SU-DHL-6 (cell line): ENCODE measurements around the gene ICAM4.
"Not testable (repeated sequence)": the region's sequence is repeated elsewhere in the genome, so short reads cannot be mapped to it uniquely, and the experiment has no call there.

Source experiments
- H2AFZ ChIP-seq: fragments of 200-600 bp; sonication (generic); 2 replicates; pipeline ENCODE4 v1.6.1; 2014; ENCODE audit warnings: low read depth, mild to moderate bottlenecking, moderate library complexity, mixed read lengths, antibody characterized with exemption, low read length; ENCODE audit not compliant: severe bottlenecking
- H3F3A ChIP-seq: fragments of 200-600 bp; shearing (Covaris generic); 2 replicates; pipeline ENCODE4 v1.6.0; 2016; ENCODE audit warnings: antibody characterized with exemption, mild to moderate bottlenecking; ENCODE audit not compliant: insufficient read depth
- H3K27ac ChIP-seq: fragments of 200-600 bp; sonication (generic); 2 replicates; pipeline ENCODE4 v1.5.1; 2016; ENCODE audit warnings: low read depth, mild to moderate bottlenecking, low read length, moderate library complexity, mixed read lengths
- H3K27me3 ChIP-seq: fragments of 200-600 bp; sonication (generic), shearing (Covaris generic); 2 replicates; pipeline ENCODE4 v1.6.0; 2014; ENCODE audit warnings: mild to moderate bottlenecking, low read length
- H3K36me3 ChIP-seq: fragments of 200-600 bp; sonication (generic); 2 replicates; pipeline ENCODE4 v1.6.1; 2014; ENCODE audit warnings: mild to moderate bottlenecking, low read length, mixed read lengths
- H3K4me2 ChIP-seq: fragments of 300-600, 200-600 bp; shearing (Covaris generic), sonication (generic); 2 replicates; pipeline ENCODE4 v1.6.0; 2014; ENCODE audit warnings: low read length, low read depth, mild to moderate bottlenecking; ENCODE audit not compliant: poor library complexity, severe bottlenecking
- H3K4me3 ChIP-seq: fragments of 200-600 bp; sonication (generic); 2 replicates; pipeline ENCODE4 v1.5.1; 2014; ENCODE audit warnings: antibody characterized with exemption, low read length, mild to moderate bottlenecking, mixed read lengths; ENCODE audit not compliant: insufficient read depth, poor library complexity, severe bottlenecking
- H3K79me2 ChIP-seq: fragments of 200-600 bp; sonication (generic); 2 replicates; pipeline ENCODE4 v1.6.1; 2014; ENCODE audit warnings: mild to moderate bottlenecking, low read length, moderate library complexity; ENCODE audit not compliant: insufficient read depth
- H3K9ac ChIP-seq: fragments of 200-600 bp; sonication (generic); 2 replicates; pipeline ENCODE4 v1.7.0; 2014; ENCODE audit warnings: mild to moderate bottlenecking, low read length
- H3K9me2 ChIP-seq: fragments of 200-600 bp; sonication (generic); replicated peaks from 2 replicates; pipeline ENCODE4 v1.6.1; 2014; ENCODE audit warnings: low read length; ENCODE audit not compliant: insufficient read depth
- H3K9me3 ChIP-seq: fragments of 200-600 bp; sonication (generic); 2 replicates; pipeline ENCODE4 v1.6.1; 2014; ENCODE audit warnings: low read length, mixed read lengths; ENCODE audit not compliant: insufficient read depth
- H4K20me1 ChIP-seq: fragments of 200-600 bp; sonication (generic); 2 replicates; pipeline ENCODE4 v1.6.1; 2014; ENCODE audit warnings: low read depth, mild to moderate bottlenecking, antibody characterized with exemption, low read length, moderate library complexity, mixed read lengths
- EZH2phosphoT487 ChIP-seq: fragments of 200-600 bp; sonication (generic), shearing (Covaris generic); conservative IDR thresholded peaks from 2 replicates; pipeline ENCODE4 v1.6.1; 2018; ENCODE audit warnings: mild to moderate bottlenecking, antibody characterized with exemption, low read length, moderate library complexity, mixed read lengths
- TF ChIP-seq, protein P1 (sequence below): fragments of 200-600 bp; sonication (generic); IDR thresholded peaks from one replicate; pipeline ENCODE4 v1.5.1; 2017; ENCODE audit warnings: antibody characterized with exemption, mild to moderate bottlenecking, low read length, moderate library complexity; ENCODE audit not compliant: insufficient read depth, poor library complexity, severe bottlenecking

The ICAM4 gene

DNA sequence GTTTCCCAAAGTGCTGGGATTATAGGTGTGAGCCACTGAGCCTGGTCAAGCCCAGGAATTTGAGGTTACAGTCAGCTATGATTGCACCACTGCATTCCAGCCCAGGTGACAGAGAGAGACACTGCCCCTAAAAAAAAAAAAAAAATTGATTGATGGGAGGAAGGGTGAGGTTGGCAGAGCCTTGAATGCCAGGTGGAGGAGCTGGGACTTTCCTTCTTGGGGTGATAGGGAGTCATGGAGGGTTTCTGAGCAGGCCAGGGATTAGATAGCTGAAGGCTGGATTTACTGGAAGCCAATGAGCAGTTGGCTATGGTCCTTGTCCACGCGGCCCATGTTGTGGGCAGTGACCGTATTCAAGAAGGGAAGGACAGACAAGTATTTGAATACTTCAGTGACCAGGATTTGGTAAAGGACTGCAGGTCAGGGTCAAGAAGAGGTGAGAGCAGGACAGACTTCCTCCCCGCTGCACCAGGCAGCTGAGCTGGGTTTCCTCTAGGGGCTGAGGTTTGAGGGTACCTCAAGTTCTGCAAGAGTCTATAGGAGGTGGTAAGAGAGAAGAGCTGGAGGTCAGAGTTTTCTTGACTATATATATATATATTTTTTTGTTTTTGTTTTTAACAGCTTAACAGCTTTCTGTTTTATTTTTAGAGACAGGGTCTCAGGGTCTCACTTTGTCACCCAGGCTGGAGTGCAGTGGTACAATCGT lies 6.9 kb upstream of the ICAM4 start:
- no peak overlapping the region for H3K27ac ChIP-seq
- 0 out of 2 replicates have a peak, but pooled peaks cover 7% of the 10 kb centered on the region for H3K79me2 ChIP-seq
- H2AFZ ChIP-seq: no peak overlapping the region
- no peaks in the 10 kb centered on the region for H3K9me3 ChIP-seq
- no peaks in the 10 kb centered on the region for H3F3A ChIP-seq
- no peak overlapping the region for H3K9ac ChIP-seq
- H3K27me3 ChIP-seq: no peaks in the 10 kb centered on the region
- H4K20me1 ChIP-seq: no peaks in the 10 kb centered on the region
- no peaks in the 10 kb centered on the region for H3K36me3 ChIP-seq
- no peak overlapping the region for H3K4me3 ChIP-seq
- H3K4me2 ChIP-seq: no peak overlapping the region
- H3K9me2 ChIP-seq: no peaks in the 10 kb centered on the region
- TF ChIP-seq, protein P1, sequence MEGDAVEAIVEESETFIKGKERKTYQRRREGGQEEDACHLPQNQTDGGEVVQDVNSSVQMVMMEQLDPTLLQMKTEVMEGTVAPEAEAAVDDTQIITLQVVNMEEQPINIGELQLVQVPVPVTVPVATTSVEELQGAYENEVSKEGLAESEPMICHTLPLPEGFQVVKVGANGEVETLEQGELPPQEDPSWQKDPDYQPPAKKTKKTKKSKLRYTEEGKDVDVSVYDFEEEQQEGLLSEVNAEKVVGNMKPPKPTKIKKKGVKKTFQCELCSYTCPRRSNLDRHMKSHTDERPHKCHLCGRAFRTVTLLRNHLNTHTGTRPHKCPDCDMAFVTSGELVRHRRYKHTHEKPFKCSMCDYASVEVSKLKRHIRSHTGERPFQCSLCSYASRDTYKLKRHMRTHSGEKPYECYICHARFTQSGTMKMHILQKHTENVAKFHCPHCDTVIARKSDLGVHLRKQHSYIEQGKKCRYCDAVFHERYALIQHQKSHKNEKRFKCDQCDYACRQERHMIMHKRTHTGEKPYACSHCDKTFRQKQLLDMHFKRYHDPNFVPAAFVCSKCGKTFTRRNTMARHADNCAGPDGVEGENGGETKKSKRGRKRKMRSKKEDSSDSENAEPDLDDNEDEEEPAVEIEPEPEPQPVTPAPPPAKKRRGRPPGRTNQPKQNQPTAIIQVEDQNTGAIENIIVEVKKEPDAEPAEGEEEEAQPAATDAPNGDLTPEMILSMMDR: no peak
- TF ChIP-seq EZH2phosphoT487: no peak

DNA sequence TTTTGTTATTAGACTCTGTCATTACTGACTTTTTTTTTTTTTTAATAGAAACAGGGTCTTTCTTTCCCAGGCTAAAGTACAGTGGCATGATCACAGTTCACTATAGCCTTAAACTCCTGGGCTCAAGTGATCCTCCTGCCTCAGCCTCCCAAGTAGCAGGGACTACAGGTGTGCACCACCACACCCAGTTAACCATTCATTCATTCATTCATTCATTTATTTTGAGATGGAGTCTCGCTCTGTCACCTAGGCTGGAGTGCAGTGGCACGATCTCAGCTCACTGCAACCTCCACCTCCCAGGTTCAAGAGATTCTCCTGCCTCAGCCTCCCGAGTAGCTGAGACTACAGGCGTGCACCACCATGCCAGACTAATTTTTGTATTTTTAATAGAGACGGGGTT lies 4.7 kb upstream of the ICAM4 start:
- not testable (repeated sequence) for H3K9ac ChIP-seq, H3K79me2 ChIP-seq, H3K4me2 ChIP-seq, H3K27ac ChIP-seq, H3K9me3 ChIP-seq, H3K9me2 ChIP-seq, H3K4me3 ChIP-seq, H4K20me1 ChIP-seq, H3K36me3 ChIP-seq, H2AFZ ChIP-seq, H3K27me3 ChIP-seq
- peaks cover 18% of the 10 kb centered on the region for H3F3A ChIP-seq

DNA sequence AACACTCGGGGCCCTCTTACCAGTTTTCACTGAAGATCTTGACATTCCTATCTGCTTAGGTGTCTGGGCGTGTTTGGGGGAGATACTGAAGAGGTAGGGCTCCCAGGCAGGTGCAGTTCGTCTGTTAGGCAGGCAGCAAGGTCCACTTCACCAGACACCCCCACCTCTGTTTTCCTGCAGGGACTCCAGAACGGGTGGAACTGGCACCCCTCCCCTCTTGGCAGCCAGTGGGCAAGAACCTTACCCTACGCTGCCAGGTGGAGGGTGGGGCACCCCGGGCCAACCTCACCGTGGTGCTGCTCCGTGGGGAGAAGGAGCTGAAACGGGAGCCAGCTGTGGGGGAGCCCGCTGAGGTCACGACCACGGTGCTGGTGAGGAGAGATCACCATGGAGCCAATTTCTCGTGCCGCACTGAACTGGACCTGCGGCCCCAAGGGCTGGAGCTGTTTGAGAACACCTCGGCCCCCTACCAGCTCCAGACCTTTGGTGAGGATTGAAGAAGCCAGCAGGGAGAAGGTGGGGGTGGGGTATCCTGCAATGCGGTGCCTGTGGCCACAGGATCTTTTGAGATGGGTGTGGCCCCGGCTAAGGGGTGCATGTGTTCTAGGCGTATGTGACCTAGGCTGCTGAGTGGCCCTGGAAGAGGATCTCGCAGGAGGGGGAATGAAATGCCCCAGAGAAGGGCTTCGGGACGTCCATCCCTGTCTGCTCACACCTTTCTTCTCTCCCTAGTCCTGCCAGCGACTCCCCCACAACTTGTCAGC lies 3.3 kb upstream of the ICAM4 start:
- Histone ChIP-seq H3K27ac (no peak overlapping the region), H3K9me2 (no peaks in the 10 kb centered on the region), H3K9me3 (no peaks in the 10 kb centered on the region), H3K9ac (no peak overlapping the region), H4K20me1 (no peaks in the 10 kb centered on the region), H2AFZ (no peak overlapping the region), H3F3A (peaks cover 18% of the 10 kb centered on the region), H3K4me2 (no peak overlapping the region), H3K36me3 (no peaks in the 10 kb centered on the region), H3K79me2 (0 out of 2 replicates have a peak, but pooled peaks cover 7% of the 10 kb centered on the region), H3K4me3 (no peak overlapping the region), H3K27me3 (no peaks in the 10 kb centered on the region)
- TF ChIP-seq, protein P1: no peak
- no peak for TF ChIP-seq EZH2phosphoT487
